SK-N-DZ (cell line): ENCODE results near the gene NAALADL2.
"Not testable (repeated sequence)": the region's sequence is repeated elsewhere in the genome, so short reads cannot be mapped to it uniquely, and the experiment has no call there.

Source experiments
- DNase-seq: peaks from one replicate; pipeline ENCODE4 v3.0.0-alpha.2; 2015; ENCODE audit warnings: low spot score

Gene NAALADL2

DNA sequence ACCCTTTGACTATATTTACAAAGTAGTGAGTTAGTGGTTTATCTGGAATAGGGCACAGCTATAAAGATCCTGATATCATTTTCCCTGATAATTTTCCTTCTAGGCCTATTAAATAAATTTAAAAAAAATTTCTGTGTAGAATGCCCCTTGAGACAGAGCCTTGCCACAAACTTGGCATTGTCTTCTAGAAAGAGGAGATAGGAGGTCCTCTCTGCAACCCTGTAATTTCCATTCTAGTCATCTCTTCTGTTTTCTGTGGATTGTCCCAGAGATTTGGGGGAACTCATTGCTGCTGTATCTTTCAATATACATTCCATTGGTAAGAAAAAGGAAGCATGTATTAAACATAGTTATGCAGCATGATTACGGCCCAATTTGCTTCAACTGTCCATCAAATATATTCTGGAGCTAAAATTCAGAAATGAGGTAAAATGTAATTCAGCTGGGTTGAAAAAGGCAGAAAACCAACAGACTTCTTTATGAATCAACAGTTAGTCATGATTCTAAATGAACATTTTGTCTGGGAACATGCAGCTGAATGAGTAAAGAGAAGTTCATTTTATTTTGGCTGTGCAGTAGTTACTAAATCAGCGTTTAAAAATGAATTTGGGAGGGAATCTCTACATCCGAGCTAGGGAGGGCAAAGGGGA lies 401.1 kb downstream of the NAALADL2 start:
- DNase-seq = no peak

DNA sequence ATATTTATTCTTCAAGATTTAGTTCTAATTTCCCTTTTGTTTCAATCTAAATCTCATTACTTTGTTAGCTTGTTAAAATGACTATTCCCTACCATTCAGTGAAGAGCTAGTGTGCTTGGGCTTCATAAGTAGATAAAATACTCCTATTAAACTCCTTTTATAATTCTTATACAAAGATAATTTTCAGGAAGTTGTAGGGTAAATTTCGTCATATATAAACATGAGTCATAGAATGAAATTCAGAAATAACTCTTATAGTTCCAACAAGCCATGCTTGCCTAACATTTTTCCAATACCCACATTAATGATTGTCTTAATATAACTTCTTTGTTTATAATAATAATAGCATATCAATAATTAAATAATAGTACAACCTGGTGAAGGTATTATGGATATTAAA lies 407.3 kb downstream of the NAALADL2 start:
- no peak for DNase-seq

DNA sequence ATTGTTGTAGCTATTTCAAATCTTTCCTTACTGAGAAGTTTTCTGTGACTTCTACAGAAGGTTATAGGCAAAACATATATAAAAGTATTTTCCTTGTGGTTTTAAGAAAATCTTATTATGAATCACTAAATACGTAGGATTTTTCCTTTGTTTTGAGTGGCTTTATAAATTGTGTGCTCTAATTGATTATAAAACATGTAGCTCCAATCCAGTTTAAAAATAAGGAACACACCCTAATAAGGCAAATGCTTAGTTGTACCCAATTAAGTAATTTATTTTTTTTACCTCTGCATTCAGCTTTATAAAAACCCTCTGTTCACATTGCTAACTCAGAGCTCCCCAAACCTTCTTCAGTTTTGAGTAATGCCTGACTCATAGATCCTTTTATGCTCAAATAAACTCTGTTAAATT lies 408.0 kb downstream of the NAALADL2 start:
- DNase-seq = no peak

DNA sequence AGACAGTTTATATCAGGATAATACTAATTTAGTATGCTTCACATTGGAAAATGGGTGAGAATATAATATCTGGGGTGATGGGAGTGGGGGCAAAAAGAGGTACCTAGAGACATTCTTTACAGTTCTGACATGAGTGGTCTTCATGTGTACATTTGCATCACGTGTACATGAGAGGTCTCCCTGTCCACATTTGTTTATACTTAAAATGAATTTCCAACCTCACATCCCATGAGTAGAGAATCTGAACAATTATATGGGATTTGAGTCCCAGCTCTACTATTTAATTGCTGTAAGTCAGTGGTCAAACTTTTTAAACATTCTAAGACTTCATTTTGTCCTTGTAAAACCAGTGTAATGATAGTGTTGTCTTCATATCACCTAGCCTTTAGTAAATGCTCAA lies 408.4 kb downstream of the NAALADL2 start:
- DNase-seq = no peak

DNA sequence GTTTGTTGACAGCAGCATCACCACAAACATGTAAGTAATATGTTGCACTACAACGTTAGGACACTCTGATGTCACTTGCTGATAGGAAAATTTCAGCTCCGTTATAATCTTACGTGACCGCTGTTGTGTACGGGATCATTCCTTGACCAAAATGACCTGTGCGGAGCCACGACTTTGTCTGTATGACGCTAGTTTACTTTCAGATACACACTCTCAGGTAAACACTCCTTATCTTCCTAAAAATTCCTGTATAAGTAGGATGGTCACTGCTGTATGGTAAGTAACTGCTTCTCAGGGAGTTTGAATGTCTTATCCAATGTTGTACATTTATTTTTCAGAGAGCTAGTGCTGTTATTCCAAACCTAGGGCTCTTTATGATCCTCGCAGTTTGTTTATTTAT lies 410.3 kb downstream of the NAALADL2 start:
- DNase-seq = no peak

DNA sequence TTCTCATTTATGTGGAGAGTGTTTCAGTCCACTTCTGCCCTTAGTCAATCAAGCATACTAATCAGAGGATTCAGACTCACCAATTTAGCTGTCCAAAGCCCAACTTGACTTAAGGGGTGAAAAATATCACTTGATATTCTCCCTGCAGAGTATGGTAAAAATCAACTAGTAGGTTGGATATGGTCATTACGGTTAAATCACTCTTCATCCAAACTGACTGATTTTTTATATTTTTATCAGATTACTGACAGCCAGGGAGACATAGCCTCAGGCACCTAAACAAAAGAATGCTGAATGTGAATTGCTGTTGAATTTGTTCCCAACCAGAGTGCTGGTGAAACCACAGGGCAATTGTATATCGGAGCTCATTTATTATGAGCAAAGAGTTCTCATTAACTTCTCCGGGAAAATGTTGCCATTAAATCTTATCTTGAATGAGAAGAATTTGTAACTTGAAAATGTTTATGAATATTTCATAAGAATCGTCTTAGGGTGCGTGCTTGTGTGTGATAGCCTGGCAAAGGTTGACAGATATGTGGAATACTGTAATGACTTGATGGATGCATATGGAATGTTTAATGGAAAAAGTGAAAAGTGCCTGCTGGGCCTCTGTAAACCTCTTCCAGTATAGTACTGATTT lies 411.2 kb downstream of the NAALADL2 start:
- DNase-seq = peak; percentile 1

DNA sequence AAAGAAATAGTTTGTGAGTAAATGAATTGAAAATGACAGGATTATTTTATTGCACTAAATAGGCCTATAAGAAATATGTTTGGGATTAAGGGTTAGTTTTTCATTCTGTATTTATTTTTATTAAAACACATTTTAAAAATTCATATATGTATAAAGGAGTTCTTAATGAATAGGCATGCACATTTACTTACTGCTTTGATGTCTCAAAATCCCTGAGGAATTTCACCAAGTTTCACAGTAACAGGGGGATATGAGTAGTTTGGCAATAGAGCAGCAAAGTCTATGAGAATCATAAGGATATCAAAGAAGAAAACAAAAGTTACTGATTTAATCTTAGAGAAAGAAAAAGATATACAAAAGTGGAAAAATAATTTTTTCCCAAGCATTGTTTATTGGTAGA lies 411.7 kb downstream of the NAALADL2 start:
- no peak for DNase-seq

DNA sequence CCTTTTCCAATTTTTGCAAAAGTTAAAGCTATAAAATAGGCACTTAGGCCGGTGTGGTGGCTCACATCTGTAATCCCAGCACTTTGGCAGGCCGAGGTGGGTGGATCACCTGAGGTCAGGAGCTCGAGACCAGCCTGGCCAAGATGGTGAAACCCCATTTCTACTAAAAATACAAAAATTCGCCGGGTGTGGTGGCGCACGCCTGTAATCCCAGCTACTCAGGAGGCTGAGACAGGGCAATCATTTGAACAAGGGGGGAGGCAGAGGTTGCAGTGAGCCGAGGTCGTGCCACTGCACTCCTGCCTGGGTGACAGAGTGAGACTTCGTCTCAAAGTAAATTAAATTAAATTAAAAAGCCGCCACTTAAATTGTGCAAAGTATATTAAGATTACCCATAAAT lies 412.3 kb downstream of the NAALADL2 start:
- not testable (repeated sequence) for DNase-seq

DNA sequence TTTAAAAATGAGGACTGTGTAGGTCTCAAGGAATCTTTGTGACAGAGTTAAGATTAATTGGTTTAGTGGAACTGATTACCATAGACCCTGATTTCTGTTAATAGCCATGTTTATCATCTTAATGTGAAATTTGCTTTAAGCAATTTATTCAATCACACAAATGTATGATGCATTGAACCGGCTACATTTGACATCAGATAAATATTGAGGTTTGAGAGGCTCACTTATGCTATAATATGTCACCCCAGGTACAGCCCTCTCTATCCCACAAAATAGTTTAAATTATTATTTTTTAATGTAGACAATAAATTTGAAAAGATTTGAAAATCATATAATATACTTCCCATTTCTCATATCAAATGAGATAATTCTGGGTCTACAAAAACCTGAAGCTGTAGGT lies 413.3 kb downstream of the NAALADL2 start:
- no peak for DNase-seq

DNA sequence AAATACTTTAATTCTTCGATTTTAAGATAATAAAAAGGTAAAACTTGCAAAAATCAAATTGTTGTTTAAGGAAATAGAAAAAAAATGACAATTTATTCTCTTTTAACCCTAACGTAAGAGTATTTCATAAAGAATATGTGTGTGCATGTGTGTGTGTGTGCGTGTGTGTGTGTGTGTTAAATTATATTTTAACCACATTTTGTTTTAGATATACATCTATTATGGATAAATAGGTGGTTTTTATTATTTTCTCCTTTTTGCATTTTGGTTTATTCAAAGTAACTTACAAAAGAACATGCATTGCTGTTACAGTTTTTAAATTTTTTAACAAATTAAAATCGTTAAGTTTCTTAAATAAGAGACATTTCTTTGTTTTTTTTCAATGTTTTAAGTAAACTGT lies 414.4 kb downstream of the NAALADL2 start:
- no peak for DNase-seq

DNA sequence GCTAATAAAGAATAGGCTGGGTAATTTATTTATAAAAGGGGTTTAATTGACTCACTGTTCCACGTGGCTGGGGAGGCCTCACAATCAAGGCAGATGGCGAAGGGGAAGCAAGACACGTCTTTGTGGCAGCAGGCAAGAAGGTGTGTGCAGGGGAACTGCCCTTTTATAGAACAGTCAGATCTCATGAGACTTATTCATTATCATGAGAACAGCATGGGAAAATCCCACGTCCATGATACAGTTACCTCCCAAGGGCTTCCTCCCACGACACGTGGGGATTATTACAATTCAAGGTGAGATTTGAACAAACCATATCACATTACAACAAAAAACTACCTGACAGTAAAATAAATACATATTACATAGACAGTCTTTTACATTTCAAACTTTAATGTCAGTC lies 414.9 kb downstream of the NAALADL2 start:
- DNase-seq = no peak

DNA sequence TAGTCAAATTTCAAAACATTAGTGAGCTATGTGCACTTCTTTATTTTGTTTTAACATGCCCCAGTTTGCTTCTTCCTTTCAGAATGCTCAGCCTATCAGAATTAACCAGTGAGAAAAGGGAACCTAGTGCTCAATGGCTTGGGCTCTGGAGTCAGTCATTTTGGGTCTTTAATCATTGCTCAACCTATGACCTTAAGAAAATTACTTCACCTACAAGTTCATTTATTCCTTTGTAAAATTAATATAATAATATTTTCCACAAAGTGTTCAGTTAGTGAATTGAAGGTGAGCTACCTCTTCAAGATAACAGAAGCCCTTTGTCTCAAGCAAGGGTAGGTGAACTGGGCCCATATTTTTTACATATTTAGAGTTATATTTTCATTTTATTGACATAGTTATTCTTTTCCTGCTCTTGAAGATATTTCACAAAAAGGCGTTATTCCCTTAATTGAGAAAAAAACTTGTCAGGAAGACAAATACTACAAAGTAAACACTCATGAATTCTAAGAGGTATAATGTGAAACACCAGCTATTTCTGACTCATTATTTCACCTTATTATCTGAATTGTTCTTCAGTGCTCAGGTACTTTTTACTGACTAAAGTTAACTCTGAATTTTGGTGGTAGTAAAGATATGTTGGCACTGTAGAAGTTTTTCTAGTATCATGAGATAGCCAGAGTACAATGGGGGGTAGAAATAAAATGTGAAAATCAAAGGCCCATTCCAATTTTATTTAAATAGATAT lies 415.5 kb downstream of the NAALADL2 start:
- DNase-seq = no peak

DNA sequence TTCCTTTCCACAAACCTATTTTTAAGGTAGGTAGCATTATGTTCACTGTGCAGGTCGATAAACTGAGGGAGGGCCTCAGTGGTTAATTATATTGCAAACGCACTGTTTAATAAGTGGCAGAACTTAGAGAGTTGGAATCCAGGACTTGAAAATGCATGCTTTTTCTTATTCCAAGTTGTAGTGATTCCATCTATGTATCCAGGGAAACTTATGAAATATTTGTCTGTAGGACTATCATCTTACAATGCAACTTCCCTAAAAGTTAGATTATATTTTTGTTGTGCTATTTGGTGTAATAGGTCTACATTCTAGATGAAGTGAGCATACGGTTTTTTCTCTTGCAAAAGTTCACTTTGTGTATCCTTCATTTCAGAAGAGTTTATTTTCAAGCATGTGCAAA lies 419.5 kb downstream of the NAALADL2 start:
- no peak for DNase-seq

DNA sequence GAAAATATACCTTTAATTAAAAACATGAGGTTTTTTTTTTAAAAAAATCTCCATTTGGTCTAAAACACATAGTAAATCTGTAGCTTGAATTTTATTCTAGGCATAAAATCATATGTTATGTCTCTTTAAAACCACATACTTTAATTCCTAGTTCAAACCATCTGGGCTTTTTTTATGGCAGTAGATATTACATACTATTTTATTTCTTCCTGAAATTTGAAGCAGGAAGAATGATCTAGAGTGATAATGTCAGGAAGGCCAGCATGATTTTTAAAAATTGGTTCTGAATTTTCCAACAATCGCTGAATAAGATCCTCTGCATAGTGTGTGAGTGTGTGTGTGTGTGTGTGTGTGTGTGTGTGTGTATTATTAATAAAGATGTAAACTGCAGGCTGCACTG lies 420.3 kb downstream of the NAALADL2 start:
- no peak for DNase-seq

DNA sequence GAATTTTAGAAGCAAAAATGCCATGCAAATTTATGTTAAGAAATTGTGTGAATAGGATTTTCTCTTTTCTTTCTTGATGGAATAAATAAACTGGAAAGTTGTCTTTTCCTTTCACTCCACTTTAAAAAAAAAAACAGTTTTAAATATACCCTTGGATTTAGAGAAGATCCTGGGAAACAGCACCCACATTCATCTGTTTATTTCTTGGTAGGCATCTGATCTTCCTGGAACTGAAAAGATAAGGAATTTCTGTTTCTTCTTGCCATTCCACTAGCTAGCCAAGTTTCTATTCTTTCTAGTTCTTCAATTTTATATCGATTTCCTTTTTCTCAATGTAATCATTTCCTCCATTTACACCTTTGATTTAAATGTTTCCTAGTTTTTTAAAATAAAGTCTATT lies 420.8 kb downstream of the NAALADL2 start:
- no peak for DNase-seq

DNA sequence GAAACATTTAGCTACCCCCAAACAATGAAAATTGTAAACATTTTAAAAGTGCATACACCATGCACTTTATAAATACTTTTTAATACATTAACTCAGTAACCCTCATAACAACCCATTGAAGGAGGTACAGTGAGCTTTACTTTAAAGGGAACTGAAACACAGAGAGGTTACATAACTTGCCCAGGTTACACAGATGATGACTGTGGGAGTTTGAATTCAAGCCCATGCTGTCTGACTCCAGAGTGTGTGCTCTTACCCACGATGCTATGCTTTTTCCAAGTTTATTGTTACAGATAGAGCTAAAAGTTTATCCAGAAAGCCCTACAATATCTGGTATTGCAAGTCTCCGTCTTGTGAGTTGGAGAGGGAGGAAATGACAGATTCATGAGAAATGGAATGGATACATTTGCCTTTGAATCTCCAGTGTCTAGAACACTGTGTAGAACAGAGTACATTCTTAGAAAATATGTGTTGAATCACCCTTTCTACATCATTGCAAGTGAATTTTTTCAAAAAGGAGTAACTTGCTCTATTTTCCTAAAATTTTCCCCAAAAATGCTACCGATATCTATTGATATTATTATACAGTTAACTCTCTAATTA lies 428.3 kb downstream of the NAALADL2 start:
- no peak for DNase-seq

DNA sequence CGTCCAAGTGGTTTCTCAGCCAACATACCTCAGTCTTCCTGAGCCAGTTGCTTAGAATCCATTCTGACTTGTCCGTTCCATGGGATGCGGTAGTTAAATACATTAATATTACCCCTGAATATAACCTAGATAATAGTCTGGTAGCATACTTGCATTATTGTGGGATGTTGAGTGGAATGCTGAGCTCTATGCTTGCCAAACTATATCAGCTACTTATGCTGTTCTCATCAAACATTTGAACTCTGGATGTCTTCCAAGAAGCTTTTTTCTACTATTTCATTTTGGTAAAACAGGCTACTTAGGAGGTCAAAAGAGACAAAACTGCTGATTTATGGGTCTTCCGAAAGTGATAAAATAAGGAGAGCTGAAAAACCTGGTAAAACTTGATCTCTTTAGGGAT lies 429.5 kb downstream of the NAALADL2 start:
- no peak for DNase-seq

DNA sequence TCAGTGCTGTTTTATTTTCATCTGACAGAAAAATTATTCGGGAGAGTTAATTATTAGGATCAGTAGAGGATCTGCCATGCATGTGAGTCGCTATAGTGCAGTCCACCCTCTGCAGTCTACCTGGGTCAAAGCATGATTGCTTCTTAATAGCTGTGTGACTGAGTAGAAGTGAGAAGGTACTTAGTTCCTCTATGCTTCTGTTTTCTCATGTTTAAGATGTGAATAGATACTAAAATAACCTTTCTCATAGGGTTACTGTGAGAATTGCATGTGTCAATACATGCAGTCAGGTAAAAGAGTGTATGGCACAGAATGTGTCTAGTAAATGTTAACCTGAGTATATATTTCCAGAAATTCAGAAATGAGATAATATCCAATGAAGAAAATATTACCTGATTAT lies 435.7 kb downstream of the NAALADL2 start:
- no peak for DNase-seq

DNA sequence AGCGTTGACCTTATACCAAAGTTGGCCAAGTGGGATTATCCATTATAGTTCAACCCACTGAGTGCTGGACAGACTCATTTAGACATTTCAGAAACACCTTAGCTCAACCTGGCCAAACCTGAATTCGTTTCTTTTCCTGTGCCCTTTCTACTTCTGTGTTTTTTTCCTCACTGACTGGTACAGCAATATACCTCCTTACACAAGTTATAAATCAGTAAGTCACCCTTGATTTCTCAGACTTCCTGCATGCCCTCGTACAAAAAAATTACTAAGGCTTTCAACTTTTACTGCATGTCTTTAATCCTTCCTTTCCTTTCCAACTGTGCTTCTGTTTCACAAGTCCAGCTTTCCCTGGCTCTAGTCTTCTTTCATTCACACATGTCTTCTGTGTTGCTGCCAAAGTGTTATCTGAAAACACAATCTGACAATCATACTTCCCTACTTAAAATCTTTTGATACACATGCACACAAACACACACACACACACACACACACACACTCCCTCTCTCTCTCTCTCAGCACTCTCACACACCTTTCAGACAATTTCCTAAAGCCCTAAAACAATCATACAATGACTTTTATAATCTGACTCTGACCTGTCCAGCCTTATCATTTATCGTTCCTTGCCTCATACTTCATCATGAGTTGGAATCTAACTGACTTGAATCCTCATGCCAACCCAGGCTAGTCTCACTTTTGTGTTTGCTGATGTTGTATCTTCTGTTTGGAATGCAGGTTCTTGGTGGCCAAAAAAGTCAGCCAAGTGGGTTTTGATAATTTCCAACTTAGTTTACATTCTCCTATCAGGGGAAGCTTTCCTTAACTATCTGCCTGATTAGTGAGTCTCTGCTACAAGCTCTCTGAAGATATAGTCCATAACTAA lies 436.4 kb downstream of the NAALADL2 start:
- no peak for DNase-seq

DNA sequence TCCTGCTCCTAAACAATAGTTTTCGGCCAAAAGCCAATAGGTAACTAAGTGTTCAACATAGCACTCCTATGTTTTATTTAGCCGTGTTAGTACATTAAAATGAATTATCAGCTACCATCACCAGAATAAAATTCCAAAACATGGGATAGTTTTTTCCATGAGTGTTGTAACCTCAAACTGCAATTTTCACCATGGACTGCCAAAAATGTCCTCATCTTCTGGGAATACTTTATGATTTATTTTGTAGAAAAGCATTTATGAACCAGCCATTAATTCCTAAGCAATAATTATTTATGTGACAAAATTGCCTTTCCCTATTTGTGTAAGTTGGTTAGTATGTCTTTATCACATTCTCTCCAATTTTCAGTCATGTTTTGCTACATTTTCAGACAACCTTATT lies 438.1 kb downstream of the NAALADL2 start:
- no peak for DNase-seq

DNA sequence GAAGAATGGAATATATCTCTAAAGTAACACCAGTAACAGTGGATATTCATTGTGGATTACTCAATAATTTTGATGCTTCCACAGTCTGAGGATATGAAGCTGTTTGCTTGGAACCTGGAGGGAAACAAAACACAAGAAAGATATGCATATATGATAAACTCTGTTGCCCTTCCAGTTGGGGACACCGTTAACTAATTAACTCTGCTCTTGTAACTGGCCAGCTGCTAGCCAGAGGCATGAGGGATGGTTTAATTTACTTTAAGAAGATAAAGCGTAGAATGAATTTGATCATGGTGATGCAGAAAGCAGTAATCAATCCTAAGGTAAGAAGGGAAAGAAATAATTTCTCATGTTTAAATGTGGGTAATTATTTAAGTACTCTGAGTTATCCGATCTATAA lies 442.6 kb downstream of the NAALADL2 start:
- DNase-seq = peak; percentile 52

DNA sequence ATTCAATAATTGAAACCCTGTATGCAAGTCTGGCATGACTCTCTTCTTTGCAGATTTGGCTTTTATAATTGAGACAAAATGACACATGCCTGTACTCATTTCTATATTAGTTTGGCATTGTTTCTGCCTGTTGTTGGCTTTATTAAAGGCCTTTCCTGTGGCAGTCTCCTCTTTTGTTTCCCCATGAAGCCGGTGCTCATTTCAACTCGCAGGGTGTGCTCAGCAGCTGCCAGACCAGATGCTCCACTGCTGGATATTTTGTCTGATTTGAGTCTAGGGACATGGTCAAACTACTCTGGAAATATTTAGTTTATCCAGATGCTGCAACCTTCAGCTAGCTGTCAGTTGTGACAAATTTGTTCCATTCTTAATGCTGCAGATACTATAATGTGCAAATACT lies 445.3 kb downstream of the NAALADL2 start:
- peak; percentile 32 for DNase-seq
